HG03520 (cell line): ENCODE data around the gene DPP10.
"Not testable (repeated sequence)": the region's sequence is repeated elsewhere in the genome, so short reads cannot be mapped to it uniquely, and the experiment has no call there.

ENCODE experiments used
- ATAC-seq: cut with Tn5 transposase; IDR thresholded peaks from one replicate; pipeline ENCODE4 v1.9.1; 2021; ENCODE audit warnings: mild to moderate bottlenecking, moderate library complexity; ENCODE audit not compliant: unreplicated experiment

DPP10 gene

GRCh38 chr2:114709936-114710850, 267.8 kb downstream of the DPP10 start:
- no peak for ATAC-seq

DNA sequence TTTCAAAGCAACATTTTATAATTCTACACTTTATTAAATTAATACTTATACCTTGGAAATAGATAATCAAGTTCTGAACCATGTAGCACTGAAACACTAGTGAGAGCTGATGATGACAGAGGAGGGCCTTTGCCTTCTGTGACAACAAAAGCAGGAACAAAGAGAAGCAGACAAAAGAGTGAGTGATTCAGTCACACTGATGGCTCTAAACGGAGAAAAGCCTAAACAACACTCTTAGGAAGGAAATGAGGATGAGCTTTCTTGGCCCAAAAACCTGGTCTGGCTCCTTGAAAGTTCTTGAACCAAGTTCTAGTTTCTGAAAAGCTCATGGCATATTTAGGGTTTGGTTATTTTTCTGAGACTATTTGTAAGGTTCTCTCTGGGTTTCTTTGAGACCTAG, 271.9 kb downstream of the DPP10 start:
- ATAC-seq = no peak

DNA sequence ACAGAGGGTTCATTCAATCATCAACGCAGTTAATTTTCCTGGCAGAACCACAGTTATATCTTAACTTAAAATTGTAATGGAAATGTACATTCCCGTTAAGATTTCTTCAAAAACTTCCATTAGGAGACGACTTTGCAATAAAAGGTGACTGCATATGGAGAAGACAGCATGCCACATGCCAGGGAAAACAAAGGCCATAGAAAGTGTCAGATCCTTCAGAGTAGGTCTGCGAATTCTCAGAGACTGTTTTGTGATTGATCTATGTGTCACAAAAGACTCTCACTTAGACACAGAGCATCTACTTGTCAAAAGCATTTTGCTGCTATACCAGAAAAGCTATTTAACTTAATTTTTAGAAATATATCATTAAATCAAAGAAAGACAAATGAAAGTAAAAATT, 274.6 kb downstream of the DPP10 start:
- ATAC-seq = no peak

- ATAC-seq = no peak
Observed at GRCh38 chr2:114724454-114724853, 282.0 kb downstream of the DPP10 start.

- ATAC-seq = no peak
Observed at GRCh38 chr2:114727012-114727411, 284.6 kb downstream of the DPP10 start.

- no peak for ATAC-seq
Observed at GRCh38 chr2:114728372-114728771, 285.9 kb downstream of the DPP10 start.

GRCh38 chr2:114729026-114729425, 286.6 kb downstream of the DPP10 start:
- ATAC-seq = no peak

- no peak for ATAC-seq
Observed at GRCh38 chr2:114735126-114735525, 292.7 kb downstream of the DPP10 start.

DNA sequence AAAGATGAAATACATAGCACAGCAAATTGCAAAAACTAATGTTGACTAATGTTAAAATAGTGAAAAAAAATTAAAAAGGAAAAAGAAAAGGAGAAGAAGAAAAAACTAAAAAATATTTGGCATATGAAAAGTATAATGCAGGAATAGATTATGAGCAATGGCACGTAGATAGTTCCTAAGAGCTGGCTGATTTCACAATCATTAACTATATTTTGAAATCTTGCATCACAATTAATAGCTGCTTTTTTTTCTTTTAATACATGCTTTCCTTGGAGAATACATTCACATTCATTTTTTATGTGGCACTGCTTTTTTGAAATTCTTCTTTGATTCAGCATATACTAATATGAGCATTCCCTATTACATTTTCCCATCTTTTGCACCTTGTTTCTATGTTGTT, 299.8 kb downstream of the DPP10 start:
- no peak for ATAC-seq

DNA sequence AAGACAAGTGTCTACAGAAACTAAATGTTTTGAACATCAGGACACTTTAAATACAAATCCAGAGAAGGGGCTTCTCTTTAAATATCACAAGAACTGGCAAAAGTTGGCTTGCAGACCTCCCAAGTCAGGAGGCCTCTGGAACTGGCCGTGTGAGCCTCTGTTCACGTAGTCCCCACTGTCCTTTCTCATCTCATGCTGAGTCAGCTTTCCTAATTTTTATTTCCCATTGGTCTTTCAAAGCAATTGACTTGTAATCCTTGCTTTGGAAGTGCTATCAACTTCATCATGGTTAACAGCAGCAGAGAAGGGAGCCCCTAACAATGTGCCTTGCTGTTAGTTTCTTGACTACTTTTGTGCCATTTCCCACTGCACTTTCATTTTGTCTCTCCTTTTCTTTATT, 303.3 kb downstream of the DPP10 start:
- no peak for ATAC-seq

GRCh38 chr2:114748175-114748574, 305.7 kb downstream of the DPP10 start:
- ATAC-seq = not testable (repeated sequence)

DNA sequence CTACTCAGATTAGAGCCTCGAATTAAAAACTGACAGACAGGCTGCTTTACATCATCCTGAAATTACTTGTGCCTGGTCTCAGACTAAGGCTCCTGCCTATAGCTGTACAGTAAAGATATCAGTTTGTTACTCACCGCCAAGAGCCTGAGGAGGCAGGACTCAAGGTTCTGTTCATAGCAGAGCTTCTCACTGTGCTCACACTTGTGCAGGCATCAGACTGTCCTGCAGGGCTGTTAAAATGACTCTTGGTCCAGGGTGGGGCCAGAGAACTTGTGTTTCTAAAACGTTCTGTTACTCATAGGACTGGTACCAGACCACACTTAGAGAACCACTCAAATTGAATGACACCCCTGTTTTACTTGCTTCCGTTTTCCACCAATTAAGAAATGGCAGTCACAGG, 310.0 kb downstream of the DPP10 start:
- no peak for ATAC-seq

DNA sequence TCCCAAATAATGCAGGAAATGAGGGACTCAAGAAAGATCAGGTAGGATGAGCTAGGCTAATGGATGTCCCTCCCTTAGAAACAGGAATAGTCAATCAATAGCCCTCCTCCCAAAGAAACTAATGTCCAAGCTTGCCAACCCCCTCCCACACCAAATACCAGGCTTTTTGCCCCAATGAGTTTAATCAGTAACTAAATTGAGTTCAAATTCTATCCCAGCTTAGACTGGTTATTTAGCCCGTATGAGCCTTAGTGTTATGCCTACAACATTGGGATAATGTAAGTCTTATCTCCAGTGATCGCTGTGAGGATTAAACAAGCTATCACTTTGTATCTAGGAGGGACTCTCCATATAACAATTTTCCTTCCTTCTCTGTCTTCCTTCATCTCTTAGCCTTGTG, 310.7 kb downstream of the DPP10 start:
- no peak for ATAC-seq

DNA sequence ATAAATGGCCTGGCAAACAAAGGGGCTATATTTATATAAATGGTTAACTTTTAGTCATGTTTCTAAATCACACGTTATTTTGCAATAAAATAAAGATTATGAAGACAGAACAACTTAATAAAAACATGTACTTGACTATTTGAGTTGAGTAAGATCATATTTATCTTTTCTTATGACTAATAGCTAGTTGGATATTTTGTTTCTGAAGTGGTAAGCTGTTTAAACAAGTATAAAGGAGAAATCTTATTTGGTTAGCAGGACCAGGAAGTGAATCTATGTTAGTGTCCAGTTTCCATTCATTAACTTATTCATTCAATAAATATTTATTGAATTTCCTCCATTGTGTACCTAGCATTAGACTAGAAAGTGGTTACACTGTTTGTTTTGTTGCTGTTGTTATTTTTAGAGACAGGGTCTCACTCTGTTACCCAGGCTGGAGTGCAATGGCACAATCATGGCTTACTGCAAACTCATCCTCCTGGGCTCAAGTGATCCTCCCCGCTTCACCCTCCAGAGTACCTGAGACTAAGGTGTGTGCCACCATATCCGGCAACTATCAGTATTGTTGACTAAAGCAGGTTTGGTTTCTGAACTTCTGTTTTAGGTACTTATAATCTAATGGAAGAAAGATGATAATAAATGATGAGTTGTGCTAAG, 312.6 kb downstream of the DPP10 start:
- ATAC-seq = no peak

DNA sequence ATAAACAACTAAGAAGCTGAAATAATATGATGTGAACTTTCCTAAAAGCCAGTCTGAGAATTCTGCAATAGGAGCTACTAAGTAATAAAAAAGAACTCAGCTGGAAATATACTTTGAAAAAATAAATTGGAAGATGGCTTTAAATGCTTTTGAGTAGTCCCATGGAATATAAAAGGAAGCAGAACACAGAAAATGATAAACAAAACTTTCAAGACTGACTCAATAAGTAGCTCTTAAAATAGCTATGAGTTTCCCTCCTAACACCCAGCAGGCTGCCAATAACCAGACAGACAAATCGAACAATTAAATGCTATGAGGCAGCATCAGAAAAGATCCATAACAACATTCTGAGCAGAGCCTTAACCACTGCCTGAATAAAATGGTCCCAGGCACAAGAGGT, 319.9 kb downstream of the DPP10 start:
- ATAC-seq = no peak

DNA sequence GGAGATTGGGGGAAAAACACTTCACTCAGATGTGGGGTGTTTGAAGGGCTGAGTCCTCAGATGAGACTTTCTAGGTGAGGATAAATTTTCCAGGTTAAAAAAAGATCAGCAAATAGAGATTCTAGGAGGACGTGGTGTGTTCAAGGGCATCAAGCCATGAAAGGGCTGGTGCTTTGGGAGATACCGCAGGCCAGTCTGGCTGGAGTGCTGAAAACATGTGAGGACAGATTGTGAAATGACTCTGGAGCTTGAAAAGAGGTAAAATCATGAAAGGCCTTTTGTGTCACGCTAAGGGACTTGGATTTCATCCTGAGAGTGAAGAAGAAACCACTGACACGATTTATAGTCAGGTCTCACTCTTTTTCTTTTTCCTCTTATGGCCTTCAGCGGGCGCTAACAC, 320.5 kb downstream of the DPP10 start:
- no peak for ATAC-seq

DNA sequence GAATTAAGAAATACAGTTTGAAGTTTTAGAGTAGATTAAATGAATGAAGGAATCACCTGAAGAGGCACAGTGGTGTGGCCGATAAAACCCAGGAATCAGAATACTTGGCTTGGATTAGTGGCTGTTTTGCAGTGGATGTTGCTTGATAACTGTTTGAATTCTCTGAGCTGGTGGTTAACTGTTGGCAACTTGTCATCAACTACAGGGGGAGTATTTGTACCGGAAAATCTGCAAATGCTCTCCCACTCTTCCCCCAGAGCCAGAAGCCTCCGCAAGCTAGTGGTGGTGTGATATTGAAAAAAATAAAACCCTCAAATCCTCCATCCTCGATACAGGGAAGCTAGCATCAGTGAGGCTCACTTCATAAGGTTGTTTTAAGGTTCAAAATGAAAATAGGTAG, 326.7 kb downstream of the DPP10 start:
- ATAC-seq = no peak

DNA sequence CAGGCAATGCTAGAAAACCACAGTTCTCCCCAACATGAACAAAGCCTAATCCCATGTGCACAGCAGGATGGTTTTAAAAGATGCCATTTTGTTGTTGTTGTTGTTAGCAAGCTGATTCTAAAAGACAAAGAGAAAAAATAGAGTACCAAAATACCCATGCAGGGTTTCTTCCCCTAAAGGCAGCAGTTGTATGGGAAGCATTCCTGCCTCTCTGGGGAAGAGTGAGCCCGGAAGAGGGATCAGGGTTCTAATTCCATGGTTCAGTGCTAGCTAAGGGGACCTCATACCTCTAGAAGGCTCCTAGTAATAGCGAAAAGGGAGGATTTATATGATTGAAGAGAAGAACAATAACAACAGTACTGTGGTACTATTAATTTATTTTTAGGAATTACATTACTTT, 327.6 kb downstream of the DPP10 start:
- ATAC-seq = no peak

DNA sequence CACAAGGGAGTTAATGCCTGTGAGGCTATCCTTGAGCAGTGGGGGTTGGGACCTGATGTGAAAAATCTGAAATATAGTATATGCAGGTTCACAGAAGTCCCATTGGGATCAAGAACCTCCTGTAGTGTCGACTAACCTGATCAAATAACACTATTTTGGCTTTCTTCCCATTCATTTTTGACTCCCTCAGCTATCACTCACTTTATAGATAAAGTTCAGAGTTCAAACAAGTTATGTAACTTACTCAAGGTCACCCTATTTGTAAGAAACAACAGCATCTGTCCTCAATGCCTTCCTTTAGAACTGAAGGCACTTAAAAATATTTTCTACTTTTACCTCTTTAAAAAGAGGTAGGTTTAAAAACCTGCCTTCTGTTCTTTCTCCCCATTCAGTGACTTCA, 341.6 kb downstream of the DPP10 start:
- no peak for ATAC-seq

DNA sequence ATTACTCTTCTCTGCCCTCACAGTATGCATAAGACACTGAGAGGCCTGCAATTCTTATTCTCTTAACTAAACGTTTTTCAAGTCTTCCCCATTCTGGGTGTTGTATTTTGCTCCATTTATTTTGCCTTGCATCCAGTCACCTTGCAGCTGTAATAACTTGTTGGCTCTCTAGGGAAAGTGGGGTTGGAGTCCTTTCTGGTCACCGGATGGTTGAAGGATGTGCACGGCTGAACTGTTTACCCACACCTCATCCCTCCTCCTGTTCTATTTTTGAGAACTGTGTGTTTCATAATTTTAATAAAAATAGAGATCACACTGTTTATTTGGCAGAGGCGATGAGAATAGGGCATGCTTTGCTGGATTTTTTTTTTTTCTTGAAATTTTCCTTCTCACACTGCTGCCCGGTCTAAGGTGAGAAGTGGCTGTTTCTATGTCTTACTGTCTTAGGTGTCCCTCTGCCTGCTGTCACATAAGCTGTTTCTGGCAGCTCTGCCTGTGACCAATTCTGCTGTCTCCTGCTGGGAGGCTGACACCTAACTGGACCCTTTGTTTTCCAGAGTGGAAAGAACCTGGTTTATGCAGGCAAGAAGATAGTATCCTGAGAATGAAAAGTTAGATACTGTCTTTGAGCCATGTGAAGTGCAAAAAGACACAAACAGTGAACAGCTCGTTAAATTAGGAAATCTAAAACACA, 342.6 kb downstream of the DPP10 start:
- ATAC-seq = no peak

DNA sequence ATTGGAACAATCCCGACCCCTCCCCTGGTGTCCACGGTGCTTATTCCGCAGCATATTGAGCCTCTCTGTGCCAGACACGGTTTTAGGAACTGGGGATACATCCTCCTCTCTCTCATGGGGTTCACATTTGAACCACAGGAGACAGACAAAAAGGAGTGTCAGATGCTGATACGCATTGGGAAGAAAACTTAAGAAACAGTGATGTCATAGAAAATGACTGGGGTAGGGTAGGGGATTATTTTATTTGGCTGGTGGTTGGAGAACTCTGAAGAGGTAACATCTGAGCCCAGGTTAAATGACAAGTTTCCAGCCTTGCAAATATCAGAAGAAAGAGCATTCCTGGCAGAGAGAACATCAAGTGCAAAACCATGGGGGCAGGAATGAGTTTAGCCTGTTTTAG, 344.5 kb downstream of the DPP10 start:
- no peak for ATAC-seq

DNA sequence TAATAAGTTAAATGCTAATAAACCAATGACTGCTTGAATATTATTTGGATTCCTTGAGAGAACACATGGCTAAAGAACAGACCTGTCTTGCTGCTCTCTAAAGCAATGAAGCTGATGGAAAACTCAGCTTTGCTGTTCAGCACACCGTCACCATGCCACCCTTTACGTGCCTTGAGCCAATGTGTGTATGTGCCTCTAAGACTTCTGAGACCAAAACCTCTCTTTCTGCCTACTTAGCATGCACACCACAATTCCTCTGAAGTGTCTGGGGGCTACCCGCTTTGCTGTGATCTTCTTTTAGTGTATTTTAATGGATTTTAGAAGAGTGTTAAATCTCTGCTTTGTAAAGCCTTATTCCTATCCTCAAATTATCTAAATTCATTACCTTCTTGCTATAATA, 345.0 kb downstream of the DPP10 start:
- no peak for ATAC-seq
